ENCODE results near the gene ARHGEF28. TPM values are rescaled to one million over a fixed set of nuclear protein-coding genes. Genes with fewer than 3 reads are reported as not detected.

The ARHGEF28 gene
- total and polyA plus RNA-seq, 2 of the 13 experiments (the other 11 are each of a cell fraction or from before 2014, with no cell fraction given): 17.4 to 34.1 TPM

GRCh38 chr5:73633060-73633459, 7.1 kb downstream of the ARHGEF28 start (continued):
- TF ChIP-seq CTCF (CRISPR knock-in tag; IDR thresholded peaks at IDR 0.05): peak; percentile 47
- TF ChIP-seq ZNF460 (CRISPR knock-in tag; IDR thresholded peaks at IDR 0.05; ENCODE audit: borderline replicate concordance): no peak
- no peak for TF ChIP-seq PREB (CRISPR knock-in tag; IDR thresholded peaks at IDR 0.05)
- no peak for TF ChIP-seq MAFG (CRISPR knock-in tag; IDR thresholded peaks at IDR 0.05)
- no peak for TF ChIP-seq ZNF784 (CRISPR knock-in tag; IDR thresholded peaks at IDR 0.05; ENCODE audit: borderline replicate concordance)
- peak; percentile 32; the same call in 1 of the 2 replicates for TF ChIP-seq RAD21 (CRISPR knock-in tag; IDR thresholded peaks at IDR 0.05)
- TF ChIP-seq ZNF414 (CRISPR knock-in tag; IDR thresholded peaks at IDR 0.05): no peak

GRCh38 chr5:73636408-73636807, 10.4 kb downstream of the ARHGEF28 start:
- Histone ChIP-seq H3K4me2 (ENCODE audit: low read depth, low read length) (no peak overlapping the region), H3K27ac (ENCODE audit: extremely low read length, insufficient read depth, low read length) (no peak overlapping the region), H3K27me3 (ENCODE audit: control insufficient read depth in 1 of 2, insufficient read depth in 2 of 2, low read length in 2 of 2) (no peaks in the 10 kb centered on the region), H3K9ac (ENCODE audit: insufficient read depth, low read depth, low read length) (no peak overlapping the region), H3K36me3 (replicated peaks in 1 of 2; ENCODE audit: control insufficient read depth in 1 of 2, insufficient read depth in 2 of 2, low read length in 2 of 2) (0 out of 5 replicates have a peak, but pooled peaks cover 0 to 1% of the 10 kb centered on the region in 2 experiments), H2AFZ (ENCODE audit: low read length) (no peak overlapping the region), H3K79me2 (ENCODE audit: insufficient read depth, low read length) (peaks cover 80% of the 10 kb centered on the region), H3K9me3 (ENCODE audit: low read length) (no peaks in the 10 kb centered on the region), H3K4me1 (ENCODE audit: insufficient read depth, low read length) (peaks cover 48% of the 10 kb centered on the region), H3K4me3 (replicated peaks in 1 of 3; ENCODE audit: insufficient read depth in 1 of 3, low read depth in 2 of 3, low read length in 3 of 3) (no peak overlapping the region), H4K20me1 (ENCODE audit: insufficient read depth, low read length) (0 out of 2 replicates have a peak, but pooled peaks cover 3% of the 10 kb centered on the region)
- FAIRE-seq: no peak
- intact Hi-C loops (cut with micrococcal nuclease; ENCODE audit: unreplicated experiment): no loop called here
- no peak for ATAC-seq
- in situ Hi-C loops (cut with HindIII; ENCODE audit: extremely low pct_ligation_motif_present, low pct_unique_long_range_greater_than_20kb): no loop called here
- POLR2A ChIA-PET: interaction anchor here (1.0 kb wide), 1 partner anchor 9 kb away, joined by 4 read pairs; no protein-coding TSS in a partner anchor
- 93% methylated on average over 2 of the region's 3 CpGs for WGBS (ENCODE audit: low lambda C conversion rate)
- DNase-seq (ENCODE audit: low spot score): no peak
- CTCF ChIA-PET (ENCODE audit: low intra/inter-chr PET ratio, low total read pairs): no interaction called here
- BruUV-seq (replicated peaks): no TSS peak
- no peak for TF ChIP-seq PCBP2 (optimal IDR thresholded peaks at IDR 0.05; ENCODE audit: low read depth, low read length, poor library complexity, severe bottlenecking)
- no peak for TF ChIP-seq ZBTB46 (CRISPR knock-in tag; IDR thresholded peaks at IDR 0.05; ENCODE audit: borderline replicate concordance)
- TF ChIP-seq SKIL (CRISPR knock-in tag; IDR thresholded peaks at IDR 0.05; ENCODE audit: borderline replicate concordance): no peak
- no peak for TF ChIP-seq ATF2 (CRISPR knock-in tag; IDR thresholded peaks at IDR 0.05)
- no peak for TF ChIP-seq NR2F1 (CRISPR knock-in tag; IDR thresholded peaks at IDR 0.05)
